HCT116 (cell line): ENCODE measurements around the gene DHX34. TPM values are rescaled to one million over a fixed set of nuclear protein-coding genes. Genes with fewer than 3 reads are reported as not detected.

Experiments used
- ATAC-seq: fragments of 200-7000 bp; cut with Tn5 transposase; 2 replicates; pipeline ENCODE4 v1.9.1; 2020; ENCODE audit warnings: mild to moderate bottlenecking, moderate library complexity
- BruUV-seq: library from RNA; stranded (reverse); fragments of 400-500 nt; replicated peaks from 2 replicates; lab custom pipeline; 2021; lab: Mats Ljungman, UMichigan
- CTCF ChIA-PET: fragments of 300-600 bp; sonication (Branson Sonifier 250); formaldehyde crosslinking; loops from one replicate; lab custom pipeline; 2021; ENCODE audit warnings: antibody characterized with exemption; lab: Charles Lee
- POLR2A ChIA-PET: fragments of 300-600, 350-600 bp; sonication (Branson Sonifier 250); formaldehyde crosslinking; loops from one replicate; lab custom pipeline; 2021; ENCODE audit warnings: antibody characterized with exemption; lab: Charles Lee
- RAD21 ChIA-PET, 2 experiments: fragments of 300-600 bp; sonication (Branson Sonifier 250); formaldehyde crosslinking; loops; one replicate each; lab custom pipeline; 2023; ENCODE audit warnings: low total read pairs in 2 of 2; ENCODE audit not compliant: uncharacterized antibody in 2 of 2, unreplicated experiment in 2 of 2, low non-redundant PET in 1 of 2; lab: Charles Lee
- DNase-seq: peaks from one replicate; pipeline ENCODE4 v3.0.0-alpha.2; 2010; ENCODE audit warnings: low read depth, low spot score
- H2AFZ ChIP-seq: fragments of 200-600 bp; shearing (Covaris generic), sonication (generic); 2 replicates; pipeline ENCODE4 v1.6.1; 2017; ENCODE audit warnings: low read depth, mixed run types, mixed read lengths, antibody characterized with exemption, low read length; ENCODE audit not compliant: poor library complexity, severe bottlenecking
- H3K27ac ChIP-seq: 2 replicates; pipeline ENCODE4 v1.5.1; 2012; ENCODE audit warnings: low read depth, low read length
- H3K27me3 ChIP-seq: fragments of 200-600 bp; sonication (generic); 2 replicates; pipeline ENCODE4 v1.6.1; 2016; ENCODE audit warnings: mixed run types, low read length, mixed read lengths; ENCODE audit not compliant: insufficient read depth
- H3K36me3 ChIP-seq, 2 experiments: fragments of 200-500 bp in 1 of 2; fragments of 200-600 bp in 1 of 2; sonication (Bioruptor generic) in 1 of 2; sonication (generic) in 1 of 2; 2 replicates each; pipeline versions ENCODE4 v1.5.1 to v1.6.1; 2014 to 2016; ENCODE audit warnings: low read length in 2 of 2, inconsistent platforms in 1 of 2, mixed read lengths in 1 of 2, mixed run types in 1 of 2; ENCODE audit not compliant: insufficient read depth in 2 of 2, control insufficient read depth in 1 of 2
- H3K4me1 ChIP-seq, 2 experiments: fragments of 200-600 bp in 1 of 2; sonication (generic) in 1 of 2; 2 replicates each; pipeline versions ENCODE4 v1.5.1 to v1.6.1; 2012 to 2017; ENCODE audit warnings: low read length in 2 of 2, inconsistent platforms in 1 of 2, mild to moderate bottlenecking in 1 of 2, mixed read lengths in 1 of 2, mixed run types in 1 of 2, moderate library complexity in 1 of 2; ENCODE audit not compliant: insufficient read depth in 2 of 2, control insufficient read depth in 1 of 2
- H3K4me2 ChIP-seq: fragments of 200-600 bp; sonication (generic); 2 replicates; pipeline ENCODE4 v1.6.1; 2017; ENCODE audit warnings: mixed run types, low read length, mixed read lengths
- H3K4me3 ChIP-seq, 2 experiments: fragments of 200-600 bp in 1 of 2; sonication (generic) in 1 of 2; replicated peaks in 1 of 2; 2 replicates each; pipeline ENCODE4 v1.5.1; 2011 to 2016; ENCODE audit warnings: low read length in 2 of 2, control low read depth in 1 of 2, low read depth in 1 of 2, mild to moderate bottlenecking in 1 of 2, mixed read lengths in 1 of 2, mixed run types in 1 of 2
- H3K79me2 ChIP-seq: fragments of 200-600 bp; sonication (generic); 2 replicates; pipeline ENCODE4 v1.6.1; 2017; ENCODE audit warnings: mild to moderate bottlenecking, mixed run types, low read length, moderate library complexity, mixed read lengths; ENCODE audit not compliant: insufficient read depth
- H3K9ac ChIP-seq: fragments of 200-600 bp; sonication (generic); 2 replicates; pipeline ENCODE4 v1.6.1; 2016; ENCODE audit warnings: low read length, mixed read lengths
- H3K9me2 ChIP-seq: fragments of 200-600 bp; sonication (generic), shearing (Covaris generic); 2 replicates; pipeline ENCODE4 v1.6.1; 2017; ENCODE audit warnings: mixed run types, mild to moderate bottlenecking, moderate library complexity; ENCODE audit not compliant: insufficient read depth
- H3K9me3 ChIP-seq, 2 experiments: fragments of 200-500 bp in 1 of 2; fragments of 200-600 bp in 1 of 2; sonication (Bioruptor generic) in 1 of 2; sonication (generic) in 1 of 2; 2 replicates each; pipeline ENCODE4 v1.6.1; 2014 to 2017; ENCODE audit warnings: low read length in 2 of 2, mixed read lengths in 2 of 2, inconsistent platforms in 1 of 2, low read depth in 1 of 2, mild to moderate bottlenecking in 1 of 2, mixed run types in 1 of 2, moderate library complexity in 1 of 2; ENCODE audit not compliant: control insufficient read depth in 1 of 2, insufficient read depth in 1 of 2
- H4K20me1 ChIP-seq: fragments of 200-600 bp; sonication (generic), shearing (Covaris generic); 2 replicates; pipeline ENCODE4 v1.6.1; 2017; ENCODE audit warnings: mixed run types, mild to moderate bottlenecking, moderate library complexity; ENCODE audit not compliant: insufficient read depth
- CTCF ChIP-seq, 3 experiments: fragments of 200-600 bp in 1 of 3; sonication (generic) in 1 of 3; IDR thresholded peaks in 2 of 3; conservative IDR thresholded peaks in 1 of 3; 2 replicates each; pipeline ENCODE4 v1.5.1; 2012 to 2017; ENCODE audit warnings: low read depth in 2 of 3, low read length in 2 of 3, antibody characterized with exemption in 1 of 3, borderline replicate concordance in 1 of 3, control low read depth in 1 of 3, mild to moderate bottlenecking in 1 of 3, mixed read lengths in 1 of 3, mixed run types in 1 of 3, moderate library complexity in 1 of 3; ENCODE audit not compliant: insufficient read depth in 1 of 3
- RAD21 ChIP-seq: IDR thresholded peaks from 2 replicates; pipeline ENCODE4 v1.6.1; 2012; ENCODE audit warnings: low read depth, mild to moderate bottlenecking
- ZNF274 ChIP-seq: fragments of 200-500 bp; sonication (Bioruptor generic); IDR thresholded peaks from 2 replicates; pipeline ENCODE4 v1.6.1; 2014; ENCODE audit warnings: mild to moderate bottlenecking, low read depth, low read length, inconsistent platforms
- intact Hi-C: fragments of 100-400 bp; cut with micrococcal nuclease; formaldehyde crosslinking; loops from 2 replicates; pipeline ENCODE4 v1.10.0; 2022
- total RNA-seq: library from RNA; stranded (reverse); gene quantifications from one replicate; pipeline ENCODE4 v1.2.1, GENCODE V29; 2021; ENCODE audit not compliant: unreplicated experiment

Gene DHX34
- total RNA-seq, 1 experiment from 2014 or later, result 30.5 TPM

DNA sequence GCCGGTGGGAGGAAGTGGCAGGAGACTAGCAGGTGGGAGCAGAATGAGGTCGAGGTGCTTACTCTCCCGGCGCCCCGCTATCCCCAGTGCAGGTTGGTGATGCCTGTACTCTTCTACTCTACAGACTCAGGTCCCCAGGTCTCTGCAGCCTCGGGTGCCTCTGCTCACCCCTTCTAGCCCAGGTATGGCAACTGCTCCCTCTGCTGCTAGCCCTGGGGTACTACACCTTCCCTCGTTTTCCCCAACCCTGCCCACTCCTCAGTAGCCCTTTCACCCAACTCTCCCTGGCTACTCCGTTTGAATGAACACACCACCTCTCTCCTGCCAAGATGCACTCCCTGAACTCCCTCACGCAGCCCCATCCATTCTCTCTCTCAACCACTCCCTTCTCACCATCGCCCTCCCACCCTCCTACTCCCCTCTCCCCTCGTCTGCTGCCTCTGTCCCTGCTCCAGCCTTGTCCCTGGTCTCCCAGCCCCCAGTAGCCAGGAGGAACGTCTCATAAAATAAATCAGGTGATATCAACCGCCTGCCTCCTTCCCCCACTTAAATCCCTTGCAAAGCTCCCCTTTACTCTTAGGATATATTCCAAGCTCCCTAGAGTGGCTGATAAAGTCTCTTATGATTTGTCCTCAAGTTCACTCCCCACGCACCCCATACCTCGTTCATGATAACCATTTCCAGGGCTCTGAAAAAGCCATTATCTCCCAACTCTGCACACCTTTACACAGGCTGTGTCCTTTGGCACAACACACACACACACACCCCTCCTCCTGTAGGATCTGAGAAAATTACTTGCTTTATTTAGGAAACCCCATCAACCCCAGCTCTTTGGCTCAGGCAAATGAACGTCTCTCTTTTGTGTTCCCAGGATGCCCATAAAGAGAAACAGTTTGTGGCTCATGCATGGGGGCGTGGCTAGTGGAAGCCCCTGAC lies 78.4 kb downstream of the DHX34 start:
- intact Hi-C loops, result loop anchor here (1.0 to 5.0 kb wide), 3 partner anchors 131 to 280 kb away; no protein-coding TSS in a partner anchor
- BruUV-seq, result no TSS peak
- H3K27ac ChIP-seq, result peak overlapping the region; percentile 59

More for the DNA sequence above, 78.4 kb downstream of the DHX34 start:
- H3K36me3 ChIP-seq, result no peaks in the 10 kb centered on the region
- ChIA-PET POLR2A (interaction anchor here (0.8 to 1.7 kb wide), 10 partner anchors 9 to 314 kb away, joined by 3 to 11 read pairs (median 4); partner anchors contain the start of gene EHD2), RAD21 (interaction anchor here (0.6 to 1.3 kb wide), 12 partner anchors 9 to 682 kb away, joined by 3 to 8 read pairs (median 4); partner anchors contain the start of genes DHX34 (in 1 of the 2), FKRP (in 1 of the 2) and KPTN (in 1 of the 2)), CTCF (interaction anchor here (0.8 to 2.2 kb wide), 26 partner anchors 9 to 316 kb away, joined by 3 to 57 read pairs (median 6); partner anchors contain the start of genes CCDC9, DHX34, EHD2 and NAPA)
- no peaks in the 10 kb centered on the region for H3K79me2 ChIP-seq
- DNase-seq, result peak; percentile 44
- ATAC-seq, result peak; percentile 59
- H3K4me3 ChIP-seq, result peak overlapping the region; percentile 24 to 38
- peaks cover 29 to 41% of the 10 kb centered on the region in 2 experiments for H3K4me1 ChIP-seq
- TF ChIP-seq CTCF (IDR thresholded peaks at IDR 0.05 in 2 of 3, conservative IDR thresholded peaks at IDR 0.05 in 1 of 3; ENCODE audit: borderline replicate concordance in 1 of 3, insufficient read depth in 1 of 3, low read depth in 2 of 3, low read length in 2 of 3) (peak; percentile 54 to 95 (median 91); a peak in 5 of 6 replicates), RAD21 (peak; percentile 82), ZNF274 (no peak)
- H3K9ac ChIP-seq, result peak overlapping the region; percentile 27
- no peaks in the 10 kb centered on the region for H4K20me1 ChIP-seq
- H3K27me3 ChIP-seq, result peaks cover 4% of the 10 kb centered on the region; the same call in 1 of the 2 replicates
- H3K9me3 ChIP-seq, result no peaks in the 10 kb centered on the region
- no peaks in the 10 kb centered on the region for H3K9me2 ChIP-seq
- H2AFZ ChIP-seq, result peak overlapping the region; percentile 33
- H3K4me2 ChIP-seq, result peak overlapping the region; percentile 68
